Hematopoietic multipotent progenitor cell treated with erythropoietin and hydrocortisone succinate and interleukin-3 and kit ligand, for 4 days (in vitro differentiated cells): Measurements from ENCODE around the gene CEMIP2.

ENCODE experiments used
- DNase-seq: peaks from one replicate; pipeline ENCODE4 v3.0.0-alpha.2; 2015

Gene CEMIP2

DNA sequence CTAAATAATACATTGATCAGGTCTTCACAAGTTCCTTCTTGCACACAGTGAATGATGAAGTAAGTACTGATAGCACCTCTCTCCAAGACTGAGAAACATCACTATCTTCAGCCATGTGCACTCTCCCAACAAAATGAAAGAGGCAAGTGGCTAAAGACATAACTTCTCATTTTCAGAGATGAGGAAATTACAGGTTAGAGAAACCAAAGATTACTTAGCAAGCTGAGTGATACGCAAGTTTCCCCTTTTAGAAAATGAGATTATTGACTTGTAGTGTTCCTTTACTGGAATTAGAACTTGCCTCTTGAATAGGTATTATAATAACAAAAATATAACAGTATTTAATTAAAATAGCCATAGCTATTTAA is 21.6 kb downstream of the CEMIP2 start:
- peak; percentile 63 for DNase-seq

DNA sequence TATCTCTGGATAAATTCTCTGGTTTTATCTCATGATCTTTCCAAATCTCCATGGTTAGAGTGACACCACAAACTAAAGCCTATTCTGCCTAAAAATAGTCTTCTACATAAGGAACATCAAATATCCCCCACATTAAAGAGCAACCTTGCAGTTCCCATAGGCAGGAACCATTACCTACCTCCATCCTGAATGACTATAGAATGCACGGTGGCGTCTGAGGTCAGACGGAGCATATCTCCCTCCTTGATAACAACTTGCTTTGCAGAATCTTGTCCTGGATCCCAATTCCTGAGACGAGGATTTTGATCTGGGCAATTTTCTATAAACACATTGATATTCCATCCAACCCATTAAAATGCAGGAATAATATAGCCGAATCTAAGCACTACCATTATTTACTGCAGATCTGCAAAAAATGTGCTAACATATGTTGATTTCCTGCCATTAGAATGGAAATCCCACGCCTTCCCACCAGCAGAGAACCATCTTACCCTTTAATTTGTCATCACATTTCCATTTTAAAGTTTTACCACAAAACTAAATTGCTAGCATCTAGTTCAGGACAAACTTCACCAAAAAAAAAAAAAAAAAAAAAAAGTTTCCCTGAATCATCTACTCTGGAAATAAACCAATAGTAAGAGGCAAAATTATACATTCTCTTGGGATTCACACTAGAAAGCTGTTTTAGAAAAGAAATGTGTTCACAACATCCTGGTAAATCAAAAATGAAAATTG is 22.1 kb downstream of the CEMIP2 start:
- no peak for DNase-seq

DNA sequence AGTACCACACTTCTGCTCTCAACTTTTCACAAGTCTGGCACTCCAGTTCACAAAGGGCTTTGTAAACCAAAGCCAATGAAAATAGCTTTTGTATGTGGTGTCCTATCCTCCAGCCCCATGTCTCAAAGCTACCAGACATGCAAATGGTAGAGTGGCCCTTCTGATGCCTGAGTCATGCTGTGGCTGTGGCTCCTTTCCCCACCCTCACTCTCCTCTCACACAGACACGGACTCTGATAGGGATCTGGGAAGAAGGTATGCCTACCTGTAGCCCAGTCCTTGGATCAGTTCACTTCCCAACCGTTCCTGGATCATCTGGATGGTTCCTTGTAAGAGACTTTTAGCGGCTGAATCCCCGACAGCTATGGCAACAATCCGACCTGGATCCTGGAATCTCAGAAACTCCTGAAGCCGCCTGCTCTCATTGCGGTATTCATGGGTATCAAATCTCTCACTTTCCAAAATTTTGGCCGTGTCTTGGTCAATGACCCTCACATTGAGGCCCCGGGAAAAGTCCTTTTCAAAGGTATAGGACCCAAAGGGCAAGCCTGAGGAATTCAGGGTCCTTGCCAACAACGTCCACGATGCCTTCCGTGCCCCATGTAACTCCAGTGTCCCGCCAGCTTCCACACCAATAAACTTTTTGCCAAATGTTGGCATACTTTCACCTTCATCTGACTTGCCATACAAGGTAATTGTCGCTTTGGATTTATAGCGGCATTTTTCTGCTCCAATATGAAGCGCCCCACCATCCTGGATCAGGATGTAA is 23.4 kb downstream of the CEMIP2 start:
- DNase-seq = no peak

DNA sequence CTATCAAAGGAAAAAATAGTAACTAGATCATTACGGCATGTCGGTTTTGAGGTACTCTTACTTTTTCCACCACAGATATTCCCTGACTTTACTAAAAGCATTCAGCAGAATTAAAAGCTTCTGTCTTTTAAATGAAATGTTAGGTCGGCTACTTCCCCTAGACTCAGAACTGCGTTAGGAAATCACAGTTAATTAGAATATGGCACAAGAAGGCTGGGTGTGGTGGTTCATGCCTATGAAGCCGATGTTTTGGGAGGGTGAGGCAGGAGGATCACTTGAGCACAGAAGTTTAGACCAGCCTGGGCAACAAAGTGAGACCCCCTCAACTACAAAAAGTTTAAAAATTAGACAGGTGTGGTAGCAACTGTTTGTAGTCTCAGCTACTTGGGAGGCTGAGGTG is 24.4 kb downstream of the CEMIP2 start:
- DNase-seq = no peak

DNA sequence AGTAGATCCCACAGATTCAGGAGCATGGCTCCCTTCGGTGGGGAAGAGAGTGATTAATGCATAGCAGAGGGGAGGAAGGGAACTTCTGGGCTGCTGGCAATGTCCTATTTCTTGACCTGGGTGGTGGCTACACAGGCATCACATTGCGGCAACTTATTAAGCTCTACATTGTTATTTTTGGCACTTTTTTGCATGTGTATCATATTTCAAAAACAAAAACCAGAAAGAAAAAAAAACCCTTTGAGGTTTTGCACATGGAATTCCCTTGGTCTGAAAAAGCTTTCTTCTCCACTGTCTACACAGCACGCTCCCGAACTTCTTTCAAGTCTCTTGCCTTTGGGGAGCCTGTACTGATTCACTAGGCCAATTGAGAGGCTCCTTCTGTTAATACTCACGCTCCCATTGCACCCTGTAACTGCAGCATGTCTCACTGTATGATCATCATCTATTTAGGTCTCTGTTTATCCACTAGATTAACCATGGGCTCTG is 25.1 kb downstream of the CEMIP2 start:
- no peak for DNase-seq

DNA sequence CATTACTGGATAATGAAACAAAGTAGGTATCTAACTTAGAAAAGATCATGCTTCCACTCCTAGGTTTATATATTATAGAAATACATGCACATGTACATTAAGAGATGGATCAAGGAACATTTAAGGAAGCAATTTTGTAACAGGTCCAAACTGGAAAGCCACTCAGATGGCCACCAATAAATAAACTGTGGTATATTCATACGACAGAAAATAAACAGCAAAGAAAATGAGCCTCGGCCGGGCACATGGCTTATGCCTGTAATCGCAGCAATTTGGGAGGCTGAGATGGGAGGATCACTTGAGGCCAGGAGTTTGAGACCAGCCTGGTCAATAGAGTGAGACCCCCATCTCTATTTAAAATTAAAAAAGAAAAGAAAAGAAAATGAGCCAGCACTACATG is 25.6 kb downstream of the CEMIP2 start:
- DNase-seq = no peak

DNA sequence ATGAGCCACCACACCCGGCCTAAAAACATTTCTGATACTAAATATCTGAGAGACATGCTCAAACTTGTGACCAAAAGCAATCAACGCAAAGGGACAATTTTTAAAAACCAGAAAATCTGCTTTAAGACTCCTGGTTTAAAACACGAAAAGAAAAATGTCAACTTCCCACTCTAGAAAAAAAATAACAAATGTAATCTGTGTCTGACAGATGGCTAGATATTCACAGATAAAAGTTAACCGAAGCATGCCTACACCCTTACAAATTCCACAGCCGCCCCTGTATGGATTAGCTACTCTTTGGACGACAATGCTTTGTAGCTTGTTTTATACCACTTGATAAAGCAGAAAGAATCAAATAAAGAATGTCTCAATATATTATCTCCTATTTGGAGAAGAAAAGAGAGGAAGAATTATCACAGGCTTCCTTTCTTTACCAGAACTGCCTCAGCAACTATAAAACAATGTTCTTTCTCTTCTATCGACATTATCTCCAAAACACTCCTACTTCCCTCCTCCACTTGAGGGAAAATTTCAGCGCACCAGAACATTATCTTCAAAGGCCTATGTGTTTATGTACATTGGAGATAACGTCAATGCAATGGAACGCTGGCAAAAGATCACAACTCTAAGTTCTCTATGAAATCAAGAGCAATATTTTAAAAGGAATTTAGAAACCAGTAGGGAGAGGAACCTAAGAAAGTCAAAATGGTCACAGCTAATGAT is 26.2 kb downstream of the CEMIP2 start:
- DNase-seq = peak; percentile 92

DNA sequence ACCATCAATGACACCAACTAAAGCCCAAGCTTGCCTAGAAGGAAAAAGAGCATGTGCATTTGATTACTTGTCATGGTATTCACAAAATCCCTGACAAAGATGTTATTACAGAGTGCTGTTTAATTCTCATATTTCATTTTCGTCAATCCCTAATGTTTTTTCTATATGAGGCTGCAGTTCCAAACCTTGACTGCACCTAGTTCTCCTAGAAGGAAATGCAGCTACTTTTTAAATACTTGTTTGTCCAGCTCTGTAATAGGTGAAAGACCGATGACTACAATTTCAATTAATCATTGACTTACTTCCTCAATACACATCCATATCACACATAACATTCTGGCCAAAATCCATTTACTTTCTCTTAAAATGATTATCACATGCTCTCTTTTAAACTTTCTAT is 28.1 kb downstream of the CEMIP2 start:
- peak; percentile 28 for DNase-seq

DNA sequence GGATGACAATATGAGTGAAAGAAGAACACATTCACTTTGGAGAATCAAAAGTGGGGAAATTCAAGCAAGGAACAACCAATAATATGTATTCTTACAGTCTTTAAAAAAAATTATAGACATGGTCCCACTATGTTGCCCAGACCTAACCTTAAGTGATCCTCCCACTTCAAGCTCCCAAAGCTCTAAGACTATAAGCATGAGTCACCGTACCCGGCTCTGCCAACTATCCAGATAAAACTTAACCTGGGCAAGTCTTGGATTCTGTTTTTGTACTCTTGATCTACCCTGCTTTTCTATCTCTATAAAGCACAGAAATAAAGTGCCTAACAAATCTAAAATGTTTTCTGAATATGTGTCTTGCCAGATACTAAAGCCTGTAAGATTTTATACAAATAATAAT is 30.9 kb downstream of the CEMIP2 start:
- no peak for DNase-seq

DNA sequence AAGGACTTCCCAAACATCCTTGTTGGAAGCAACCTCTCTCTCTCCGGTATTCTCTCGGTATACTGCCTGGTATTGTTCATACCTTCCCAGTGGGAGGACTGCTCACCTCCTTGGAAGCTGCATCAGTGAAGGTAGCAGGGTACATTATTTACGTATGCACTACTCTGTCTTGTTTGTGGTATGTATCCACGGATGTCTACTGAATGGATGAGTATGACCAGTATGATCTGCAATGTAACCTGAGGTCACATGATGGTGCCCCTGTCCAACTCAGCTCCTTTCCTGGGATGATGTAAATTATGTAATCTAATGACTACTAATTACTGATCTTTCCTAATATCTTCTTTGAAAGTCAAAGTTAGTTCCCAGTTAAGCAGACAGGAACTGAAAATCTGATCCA is 32.1 kb downstream of the CEMIP2 start:
- no peak for DNase-seq

DNA sequence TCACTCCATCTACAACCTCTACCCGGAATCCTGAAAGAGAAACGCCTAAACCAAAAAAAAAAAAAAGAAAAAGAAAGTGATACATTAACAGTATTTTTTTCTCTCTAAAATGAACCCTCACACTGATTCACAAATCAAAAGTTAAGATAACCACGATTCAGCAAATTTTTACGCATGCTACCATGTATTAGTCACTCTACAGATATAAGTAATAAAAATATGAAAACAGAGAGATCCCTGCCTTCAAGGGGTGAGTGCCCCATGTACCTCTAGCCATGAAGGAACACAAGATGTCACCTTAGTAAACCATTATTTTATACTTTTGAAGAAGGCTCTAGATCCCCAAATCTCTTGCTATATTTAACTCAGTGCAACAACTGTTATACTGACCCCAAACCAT is 33.4 kb downstream of the CEMIP2 start:
- DNase-seq = no peak

DNA sequence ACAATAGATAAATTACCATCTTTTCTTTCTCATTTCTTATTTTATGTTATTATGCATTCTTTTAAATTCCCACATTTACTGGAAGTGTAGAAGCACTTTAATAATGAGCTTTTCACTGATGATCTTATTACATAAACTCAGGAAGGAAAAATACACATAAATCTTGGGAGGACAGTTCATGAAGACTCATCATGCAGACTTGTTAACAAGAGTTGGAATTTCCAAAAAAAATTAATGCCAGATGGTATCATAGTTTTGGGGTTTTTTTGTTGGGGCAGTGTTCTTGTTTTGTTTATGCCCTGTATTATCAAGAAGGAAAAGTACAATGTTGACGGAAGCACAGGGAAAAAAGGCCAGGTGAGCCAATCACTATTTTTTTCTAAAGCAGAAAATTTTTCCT is 35.1 kb downstream of the CEMIP2 start:
- DNase-seq = no peak

DNA sequence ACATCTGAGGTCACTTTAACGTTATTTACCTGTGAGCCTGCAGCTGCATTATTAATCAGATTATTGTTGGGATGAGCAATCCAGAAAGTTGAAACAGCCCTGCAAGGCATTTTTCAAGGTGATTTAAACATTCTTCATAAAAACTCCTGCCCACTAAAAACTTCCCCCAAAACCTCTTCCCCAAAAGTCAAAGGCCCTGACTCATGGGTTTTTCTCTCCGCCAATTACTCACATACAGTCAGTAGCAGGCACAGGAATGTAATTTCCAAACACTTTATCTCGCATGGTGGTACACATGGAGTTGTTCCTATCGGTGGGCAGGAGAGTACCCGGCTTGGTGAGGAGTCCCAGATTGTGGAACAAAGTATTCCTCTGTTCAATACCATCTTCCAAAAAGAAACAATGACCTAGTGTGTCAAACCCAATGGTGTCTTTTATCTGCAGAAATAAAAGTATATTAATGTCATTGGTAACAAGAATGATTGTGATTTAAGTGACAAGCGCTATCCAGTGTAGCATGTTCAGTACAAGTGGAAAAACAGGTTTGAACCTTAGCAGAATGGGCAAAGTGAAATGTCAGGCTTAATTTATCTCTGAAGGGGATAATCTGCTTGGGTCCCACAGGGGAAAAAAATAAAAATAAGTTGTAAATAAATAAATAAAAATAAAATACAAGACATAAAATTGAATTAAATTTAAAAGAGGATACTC is 38.3 kb downstream of the CEMIP2 start:
- DNase-seq = no peak

DNA sequence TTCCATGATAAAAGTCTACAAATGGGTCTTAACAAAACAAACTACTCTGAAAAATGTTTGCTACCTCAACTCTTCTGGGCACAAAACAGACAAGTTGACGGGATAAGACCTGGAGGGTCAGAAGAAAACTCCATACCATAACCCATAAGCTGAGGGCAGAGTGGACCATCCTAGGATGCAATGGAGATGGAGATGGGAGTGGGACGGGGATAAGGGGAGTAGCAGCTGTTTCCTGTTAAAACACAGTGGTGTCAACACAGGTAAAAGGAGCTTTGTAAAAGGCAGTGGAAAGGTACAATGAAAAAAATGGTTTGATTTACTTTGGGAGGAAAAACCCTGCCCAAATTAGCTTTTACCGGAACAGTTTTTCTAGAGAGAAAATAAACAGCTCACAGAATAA is 41.6 kb downstream of the CEMIP2 start:
- DNase-seq = no peak

DNA sequence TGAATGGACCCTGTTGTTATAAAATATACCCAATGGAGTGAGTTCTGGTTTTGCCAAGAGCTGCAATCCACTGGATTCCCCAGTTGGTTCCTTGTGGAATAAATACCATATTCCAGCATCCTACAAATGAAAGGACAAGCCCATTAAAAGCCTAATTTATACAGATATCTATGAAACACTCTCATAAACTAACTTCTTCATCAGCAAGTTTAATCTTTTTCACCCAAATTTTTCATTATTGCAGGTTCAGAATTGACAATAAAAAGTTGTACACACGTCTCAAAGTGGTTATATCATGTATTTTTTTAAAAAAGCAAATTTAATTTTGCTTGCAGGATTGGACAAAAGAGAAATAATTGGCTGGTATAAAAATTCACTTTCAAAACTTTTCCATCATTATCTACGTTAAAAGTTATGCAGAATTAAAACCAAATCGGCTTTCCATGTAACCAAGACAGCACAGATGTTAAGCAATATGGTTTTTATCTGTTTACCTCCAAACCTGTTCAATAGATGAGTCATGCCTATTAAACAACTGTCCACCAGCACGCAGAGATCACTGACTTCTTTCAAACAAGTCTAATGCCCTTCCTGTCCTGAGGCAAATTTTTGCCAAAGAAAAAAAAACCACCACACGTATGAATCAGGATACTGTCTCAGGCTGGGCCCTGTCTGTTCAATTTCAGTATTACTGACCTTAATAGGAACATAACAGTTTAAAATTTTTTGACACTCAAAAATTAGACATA is 42.5 kb downstream of the CEMIP2 start:
- DNase-seq = peak; percentile 37

DNA sequence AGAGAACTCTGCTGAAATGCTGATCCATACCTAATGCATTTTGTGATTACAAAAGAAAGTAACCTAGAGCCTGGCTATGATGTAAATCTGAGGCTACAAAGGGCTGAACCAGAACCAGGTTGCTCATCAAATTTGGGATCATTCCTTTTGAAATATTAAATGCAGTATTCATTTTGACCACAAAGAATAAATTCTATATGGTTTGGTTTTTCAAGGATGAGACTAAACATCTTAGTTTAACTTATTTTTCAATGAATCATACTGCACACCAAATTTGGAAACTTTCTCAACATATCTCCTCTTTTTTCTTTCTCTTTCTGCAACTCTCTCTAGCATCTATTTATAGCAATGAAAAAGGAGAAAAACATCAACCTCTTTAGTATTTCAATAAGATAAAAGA is 46.5 kb downstream of the CEMIP2 start:
- no peak for DNase-seq

DNA sequence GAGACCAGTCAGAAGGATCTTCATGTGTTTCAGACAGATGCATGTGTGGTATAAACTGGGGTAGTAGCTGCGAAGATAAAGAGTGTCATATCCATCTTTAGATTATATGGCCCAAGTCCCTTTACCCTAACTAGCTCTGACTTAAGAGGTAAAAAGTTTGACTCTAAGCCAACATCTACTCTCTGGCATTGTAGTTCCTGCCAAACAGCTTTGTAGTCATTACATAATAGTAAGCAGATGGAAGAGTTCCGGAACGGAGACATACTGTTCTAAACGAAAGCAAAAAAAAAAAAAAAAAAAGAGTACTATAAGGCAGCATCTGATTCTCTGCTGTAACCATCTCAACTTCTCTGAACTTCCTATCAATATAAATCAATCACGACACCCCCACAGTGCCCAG is 48.8 kb downstream of the CEMIP2 start:
- DNase-seq = peak; percentile 57

DNA sequence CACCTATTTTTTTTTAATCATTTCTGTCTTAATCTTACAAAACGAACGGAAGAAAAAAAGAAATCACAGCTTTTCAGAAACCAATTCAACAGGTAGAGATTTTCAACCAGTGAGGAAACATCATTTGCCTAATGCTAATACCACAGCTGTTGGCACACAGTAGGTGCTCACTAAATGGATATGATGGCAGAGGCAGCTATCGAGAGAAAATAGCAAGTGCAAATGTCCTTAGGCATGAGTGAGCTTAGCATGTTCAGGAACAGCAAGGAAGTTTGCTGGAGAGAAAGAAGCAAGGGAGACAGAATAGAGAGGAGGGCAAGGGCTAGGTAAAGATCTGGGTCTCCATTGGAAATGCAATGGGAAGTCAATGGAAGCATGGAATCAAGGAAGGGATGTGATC is 49.2 kb downstream of the CEMIP2 start:
- DNase-seq = no peak

DNA sequence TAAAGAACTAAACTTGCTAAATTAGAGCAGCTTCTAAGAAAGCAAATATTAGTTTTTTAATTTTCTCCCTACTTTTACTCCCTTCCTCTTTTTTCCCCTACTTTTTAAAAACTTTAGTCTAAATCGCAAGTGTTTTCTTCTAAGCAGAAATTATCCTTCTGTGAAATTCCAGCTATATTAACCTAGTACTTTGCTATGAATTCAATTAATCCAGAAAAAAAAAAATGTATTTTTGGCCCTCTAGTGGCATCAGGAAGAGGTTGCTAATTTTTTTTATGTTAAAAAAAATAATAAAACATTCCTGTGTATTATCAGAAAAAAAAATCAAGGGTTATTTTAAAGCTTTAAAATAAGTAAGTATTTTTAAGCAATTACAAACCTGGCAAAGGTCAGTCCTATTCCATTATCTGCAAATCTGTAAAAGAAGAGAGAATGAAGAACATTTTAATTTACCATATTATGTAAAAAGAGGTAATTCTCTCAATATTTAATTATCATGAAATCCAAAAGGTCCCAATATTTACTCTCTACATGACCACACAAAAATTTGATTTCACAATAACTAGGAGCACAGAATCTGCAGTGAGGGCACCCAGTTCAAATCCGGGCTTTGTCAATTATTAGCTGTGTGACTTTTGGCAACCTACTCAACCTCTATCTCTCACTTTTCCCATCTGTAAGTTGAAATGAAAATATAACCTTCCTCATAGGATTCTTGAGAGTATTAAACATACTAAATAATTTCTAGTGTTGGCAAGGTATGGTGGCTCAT is 52.0 kb downstream of the CEMIP2 start:
- peak; percentile 59 for DNase-seq

DNA sequence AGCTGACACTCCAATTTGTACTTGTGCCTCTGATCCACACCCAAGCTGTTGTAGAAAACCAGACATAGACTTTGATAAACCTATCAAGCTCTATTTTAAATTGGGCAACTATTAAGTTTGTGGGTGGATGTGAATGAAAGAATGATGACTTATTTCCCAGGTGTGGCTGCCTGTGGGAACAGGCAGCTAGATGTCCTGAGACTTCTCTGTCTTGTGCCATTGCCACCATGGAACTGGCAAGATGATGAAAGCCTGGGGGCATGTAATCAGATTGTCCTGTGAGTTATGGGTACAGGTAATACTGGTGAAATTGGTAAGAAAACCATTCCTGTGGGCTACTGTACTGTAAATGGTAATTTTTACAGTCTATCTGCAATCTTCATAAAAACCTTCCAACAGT is 57.5 kb downstream of the CEMIP2 start:
- no peak for DNase-seq

DNA sequence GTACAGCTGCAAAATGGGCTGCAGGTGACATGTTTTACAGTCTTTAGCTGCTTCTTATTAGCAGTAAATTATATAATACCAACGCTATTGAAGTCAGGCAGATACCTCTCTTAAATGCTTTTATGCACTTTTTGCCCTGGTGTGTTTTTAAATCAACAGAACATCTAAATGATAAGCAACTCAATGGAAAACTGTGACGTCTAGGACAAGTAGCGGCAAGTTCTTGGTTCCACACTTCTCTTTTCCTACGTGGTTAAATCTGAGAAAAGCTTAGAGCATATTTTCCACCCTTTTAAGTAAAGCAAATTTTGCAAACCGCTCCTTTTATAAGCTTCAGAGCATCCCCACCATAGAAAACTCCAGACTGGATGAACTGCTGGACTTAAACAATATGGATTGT is 58.1 kb downstream of the CEMIP2 start:
- no peak for DNase-seq

DNA sequence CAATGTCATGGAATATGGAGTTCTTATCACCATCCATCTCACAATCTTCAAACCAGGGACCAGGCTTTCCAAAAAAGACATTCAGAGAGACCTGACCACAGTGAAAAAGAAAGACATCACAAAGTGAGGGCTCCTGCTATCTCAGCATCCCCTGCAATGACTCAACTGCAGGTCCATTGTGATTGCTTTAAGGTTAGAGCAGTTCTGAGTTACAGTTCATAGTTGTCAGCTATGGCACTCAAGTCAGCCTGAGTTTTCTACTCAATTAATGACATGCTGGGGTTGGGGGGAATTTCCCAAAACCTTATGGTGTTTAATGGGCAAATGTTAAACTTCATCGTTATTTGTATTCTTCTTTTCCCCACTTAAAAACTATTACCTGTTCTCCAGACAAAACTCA is 58.9 kb downstream of the CEMIP2 start:
- no peak for DNase-seq
